ENCODE measurements around the gene NPLOC4.

The NPLOC4 gene

GRCh38 chr17:81544281-81544974 is 92.5 kb downstream of the NPLOC4 start:
- no peak for DNase-seq

GRCh38 chr17:81543756-81544155 is 93.2 kb downstream of the NPLOC4 start:
- DNase-seq: no peak

GRCh38 chr17:81543339-81543675 is 93.6 kb downstream of the NPLOC4 start:
- no peak for DNase-seq

- DNase-seq: no peak
Observed at GRCh38 chr17:81542431-81543338, 94.2 kb downstream of the NPLOC4 start.

- DNase-seq: no peak
Observed at GRCh38 chr17:81541123-81541522, 95.8 kb downstream of the NPLOC4 start.

GRCh38 chr17:81540676-81541027 is 96.3 kb downstream of the NPLOC4 start:
- no peak for DNase-seq

- DNase-seq: no peak
Observed at GRCh38 chr17:81539961-81540675, 96.8 kb downstream of the NPLOC4 start.

GRCh38 chr17:81539571-81539900 is 97.4 kb downstream of the NPLOC4 start:
- no peak for DNase-seq

GRCh38 chr17:81538651-81539570 is 98.0 kb downstream of the NPLOC4 start:
- no peak for DNase-seq

GRCh38 chr17:81537856-81538555 is 98.9 kb downstream of the NPLOC4 start:
- no peak for DNase-seq

GRCh38 chr17:81537343-81537855 is 99.5 kb downstream of the NPLOC4 start:
- DNase-seq: no peak

- no peak for DNase-seq
Observed at GRCh38 chr17:81536299-81537290, 100.3 kb downstream of the NPLOC4 start.

- no peak for DNase-seq
Observed at GRCh38 chr17:81535480-81536298, 101.2 kb downstream of the NPLOC4 start.

- no peak for DNase-seq
Observed at GRCh38 chr17:81535007-81535328, 101.9 kb downstream of the NPLOC4 start.

- DNase-seq: no peak
Observed at GRCh38 chr17:81534157-81535006, 102.5 kb downstream of the NPLOC4 start.

- no peak for DNase-seq
Observed at GRCh38 chr17:81533339-81534141, 103.4 kb downstream of the NPLOC4 start.

- DNase-seq: no peak
Observed at GRCh38 chr17:81532490-81533287, 104.2 kb downstream of the NPLOC4 start.

All from stimulated activated CD4-positive, alpha-beta T cell treated with anti-CD3 and anti-CD28 coated beads, Interleukin-4, amount 100 ng/mL, for 24 hours (primary cell).